ENCODE results near the gene EXPH5.
A peak's percentile ranks its signal among the peaks of the same experiment; 100 is the strongest.

Gene EXPH5

DNA sequence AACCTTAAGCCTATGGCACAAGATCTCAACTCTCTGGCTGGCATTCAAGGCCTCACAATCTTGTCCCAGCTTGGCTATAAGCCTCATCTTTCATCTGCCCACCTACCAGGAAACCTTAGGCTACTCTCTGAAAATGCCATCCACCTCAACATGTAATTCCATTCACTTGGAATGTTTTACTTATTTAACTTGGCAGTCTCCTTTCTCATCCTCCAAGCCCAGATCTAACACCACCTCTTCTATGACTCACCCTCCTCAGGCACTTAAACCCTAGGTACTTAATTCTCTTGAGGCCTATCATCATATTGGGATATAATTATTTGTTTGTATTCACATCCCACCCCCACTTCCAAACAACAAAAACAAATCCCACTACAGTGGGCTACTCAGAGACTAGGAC lies 110.4 kb downstream of the EXPH5 start:
- H3K4me1 ChIP-seq (ENCODE audit: control insufficient read depth, insufficient read depth, low read length) = no peaks in the 10 kb centered on the region
- DNase-seq (ENCODE audit: low read depth, low spot score) = no peak
- no peak overlapping the region for H3K4me3 ChIP-seq (ENCODE audit: low read length)
- no peaks in the 10 kb centered on the region; the same call in 1 of the 2 replicates for H3K36me3 ChIP-seq (ENCODE audit: control insufficient read depth, insufficient read depth, low read length)
- no peaks in the 10 kb centered on the region for H3K27me3 ChIP-seq (ENCODE audit: control insufficient read depth, insufficient read depth, low read length)
- H3K9me3 ChIP-seq (ENCODE audit: control insufficient read depth, insufficient read depth, low read length) = no peaks in the 10 kb centered on the region
- H3K27ac ChIP-seq (ENCODE audit: low read length) = no peak overlapping the region

GRCh38 chr11:108474664-108475463 lies 118.7 kb downstream of the EXPH5 start:
- Histone ChIP-seq H3K4me1 (ENCODE audit: control insufficient read depth, insufficient read depth, low read length) (no peaks in the 10 kb centered on the region), H3K9me3 (ENCODE audit: control insufficient read depth, insufficient read depth, low read length) (no peaks in the 10 kb centered on the region), H3K27me3 (ENCODE audit: control insufficient read depth, insufficient read depth, low read length) (no peaks in the 10 kb centered on the region), H3K36me3 (ENCODE audit: control insufficient read depth, insufficient read depth, low read length) (no peaks in the 10 kb centered on the region), H3K27ac (ENCODE audit: low read length) (no peak overlapping the region), H3K4me3 (ENCODE audit: low read length) (no peak overlapping the region)
- no peak for DNase-seq (ENCODE audit: low read depth, low spot score)
- no CpG with 5 or more reads among the region's 11 CpGs for WGBS (ENCODE audit: insufficient coverage, insufficient read length)

- Histone ChIP-seq H3K36me3 (ENCODE audit: control insufficient read depth, insufficient read depth, low read length) (no peaks in the 10 kb centered on the region), H3K27me3 (ENCODE audit: control insufficient read depth, insufficient read depth, low read length) (no peaks in the 10 kb centered on the region), H3K4me3 (ENCODE audit: low read length) (no peak overlapping the region), H3K9me3 (ENCODE audit: control insufficient read depth, insufficient read depth, low read length) (no peaks in the 10 kb centered on the region), H3K27ac (ENCODE audit: low read length) (no peak overlapping the region), H3K4me1 (ENCODE audit: control insufficient read depth, insufficient read depth, low read length) (no peaks in the 10 kb centered on the region)
- no peak for DNase-seq (ENCODE audit: low read depth, low spot score)
- WGBS (ENCODE audit: insufficient coverage, insufficient read length) = no CpG with 5 or more reads among the region's 1 CpG
Observed at GRCh38 chr11:108472681-108473080, 120.9 kb downstream of the EXPH5 start.

- Histone ChIP-seq H3K36me3 (ENCODE audit: control insufficient read depth, insufficient read depth, low read length) (no peaks in the 10 kb centered on the region), H3K4me1 (ENCODE audit: control insufficient read depth, insufficient read depth, low read length) (no peaks in the 10 kb centered on the region), H3K9me3 (ENCODE audit: control insufficient read depth, insufficient read depth, low read length) (no peaks in the 10 kb centered on the region), H3K4me3 (ENCODE audit: low read length) (no peak overlapping the region), H3K27me3 (ENCODE audit: control insufficient read depth, insufficient read depth, low read length) (no peaks in the 10 kb centered on the region), H3K27ac (ENCODE audit: low read length) (no peak overlapping the region)
- no CpG with 5 or more reads among the region's 1 CpG for WGBS (ENCODE audit: insufficient coverage, insufficient read length)
- no peak for DNase-seq (ENCODE audit: low read depth, low spot score)
Observed at GRCh38 chr11:108468478-108468864, 125.1 kb downstream of the EXPH5 start.

DNA sequence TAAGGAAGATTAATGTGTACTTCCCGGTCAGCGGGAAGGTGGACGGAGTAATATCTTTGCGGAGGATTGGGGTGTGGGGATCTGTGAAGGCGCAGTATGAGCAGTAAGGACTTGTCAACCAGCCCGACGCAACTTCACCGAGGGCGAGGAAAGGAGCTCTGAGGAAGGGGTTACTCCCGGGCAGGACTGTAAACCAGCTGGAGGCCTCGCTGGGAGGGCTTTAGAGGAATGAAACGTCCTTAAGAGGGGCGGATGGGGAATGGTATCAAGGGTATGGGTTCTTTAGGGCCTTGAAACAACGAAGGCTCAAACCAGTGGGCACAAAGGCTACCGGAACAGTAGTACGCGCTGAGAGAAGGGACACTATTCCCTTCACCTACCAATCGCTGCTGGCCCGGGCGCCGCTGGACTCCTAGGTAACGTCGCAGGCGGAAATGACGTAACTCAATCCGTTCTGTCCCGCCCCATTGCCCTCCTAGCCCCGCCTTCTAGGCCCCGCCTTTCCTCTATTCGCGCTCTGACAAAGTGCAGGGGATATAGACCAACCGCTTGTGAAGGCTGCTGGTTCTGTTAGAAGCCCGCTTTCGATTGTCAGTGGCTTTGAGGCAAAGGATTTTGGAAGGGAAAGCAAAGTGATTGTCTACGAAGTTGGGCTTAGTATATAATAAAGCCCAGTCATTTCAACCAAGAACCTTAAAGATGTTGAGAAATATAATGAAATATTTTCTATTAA lies 126.3 kb downstream of the EXPH5 start, which contains the start of gene C11orf65:
Gene C11orf65 (minus strand): TSS at position 439 of the 733 bp plus-strand sequence. CDS start 5,970 bp downstream, outside the sequence.
- Histone ChIP-seq H3K27me3 (ENCODE audit: control insufficient read depth, insufficient read depth, low read length) (no peaks in the 10 kb centered on the region), H3K9me3 (ENCODE audit: control insufficient read depth, insufficient read depth, low read length) (no peaks in the 10 kb centered on the region), H3K36me3 (ENCODE audit: control insufficient read depth, insufficient read depth, low read length) (no peaks in the 10 kb centered on the region), H3K4me3 (ENCODE audit: low read length) (peak within 1 kb of the TSS; percentile 64; the same call in 1 of the 2 replicates), H3K27ac (ENCODE audit: low read length) (no peak within 1 kb of the TSS), H3K4me1 (ENCODE audit: control insufficient read depth, insufficient read depth, low read length) (no peaks in the 10 kb centered on the region)
- peak; percentile 92 for DNase-seq (ENCODE audit: low read depth, low spot score)
- no CpG with 5 or more reads among the region's 35 CpGs for WGBS (ENCODE audit: insufficient coverage, insufficient read length)

- no peak for DNase-seq (ENCODE audit: low read depth, low spot score)
- no peaks in the 10 kb centered on the region for H3K27me3 ChIP-seq (ENCODE audit: control insufficient read depth, insufficient read depth, low read length)
- WGBS (ENCODE audit: insufficient coverage, insufficient read length) = no CpG with 5 or more reads among the region's 7 CpGs
- no peaks in the 10 kb centered on the region for H3K36me3 ChIP-seq (ENCODE audit: control insufficient read depth, insufficient read depth, low read length)
- H3K4me3 ChIP-seq (ENCODE audit: low read length) = no peak overlapping the region; the same call in 1 of the 2 replicates
- no peaks in the 10 kb centered on the region for H3K9me3 ChIP-seq (ENCODE audit: control insufficient read depth, insufficient read depth, low read length)
- no peaks in the 10 kb centered on the region for H3K4me1 ChIP-seq (ENCODE audit: control insufficient read depth, insufficient read depth, low read length)
- H3K27ac ChIP-seq (ENCODE audit: low read length) = no peak overlapping the region
Observed at GRCh38 chr11:108466405-108466804, 127.2 kb downstream of the EXPH5 start.
